ENCODE measurements around the gene SPI1. TPM values are rescaled to one million over a fixed set of nuclear protein-coding genes. Genes with fewer than 3 reads are reported as not detected.

SPI1 gene
- total and polyA plus RNA-seq, 4 donors: 7.9 to 12.9 (median 9.7) TPM

DNA sequence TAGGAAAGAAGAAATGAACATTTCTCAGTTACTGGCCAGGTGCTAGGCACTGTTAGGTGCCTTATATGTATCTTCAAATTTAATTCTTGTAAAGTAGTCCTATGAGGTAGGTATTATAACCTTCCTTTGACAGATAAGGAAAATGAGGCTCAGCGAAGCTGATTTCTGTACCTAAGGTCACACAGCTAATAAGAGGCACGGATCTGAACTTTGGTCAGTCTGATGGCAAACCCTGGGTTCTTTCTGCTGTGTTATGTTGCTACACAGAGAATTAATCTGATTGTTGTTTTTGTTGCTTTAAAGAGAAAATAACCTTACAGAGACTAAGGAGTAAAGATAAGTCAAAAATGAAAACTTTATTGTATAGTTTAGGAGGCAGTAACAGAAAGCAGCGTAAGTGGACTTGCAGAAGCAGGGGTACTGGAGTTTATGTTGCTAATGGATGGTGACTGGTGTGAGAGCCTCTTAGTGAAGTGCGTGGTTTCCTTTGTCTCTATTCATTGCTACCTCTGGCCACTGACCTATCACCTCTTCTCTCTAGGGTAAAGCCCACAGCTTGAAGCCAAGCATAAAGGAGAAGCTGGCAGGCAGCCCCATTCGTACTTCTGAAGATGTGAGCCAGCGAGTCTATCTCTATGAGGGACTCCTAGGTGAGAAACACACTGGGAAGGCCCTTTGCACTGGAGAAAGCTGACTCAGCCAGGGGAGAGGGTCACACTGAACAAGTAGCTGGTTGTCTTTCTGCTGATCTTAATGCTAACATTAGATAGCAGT is 70.1 kb downstream of the SPI1 start:
- Histone ChIP-seq H3K36me3 (ENCODE audit: control insufficient read depth, insufficient read depth, low read length) (peaks cover 77% of the 10 kb centered on the region), H3K9me3 (ENCODE audit: control insufficient read depth, insufficient read depth, low read length) (no peaks in the 10 kb centered on the region), H3K27me3 (ENCODE audit: control insufficient read depth, insufficient read depth, low read length) (no peaks in the 10 kb centered on the region), H3K4me1 (ENCODE audit: control insufficient read depth, insufficient read depth, low read length) (peaks cover 18% of the 10 kb centered on the region), H3K27ac (ENCODE audit: low read depth, low read length) (no peak overlapping the region), H3K4me3 (ENCODE audit: low read depth, low read length) (no peak overlapping the region)
- 73% methylated on average over 4 of the region's 6 CpGs for WGBS (ENCODE audit: insufficient coverage)
- no peak for DNase-seq (ENCODE audit: low read depth in 4 of 6, low spot score in 6 of 6)

DNA sequence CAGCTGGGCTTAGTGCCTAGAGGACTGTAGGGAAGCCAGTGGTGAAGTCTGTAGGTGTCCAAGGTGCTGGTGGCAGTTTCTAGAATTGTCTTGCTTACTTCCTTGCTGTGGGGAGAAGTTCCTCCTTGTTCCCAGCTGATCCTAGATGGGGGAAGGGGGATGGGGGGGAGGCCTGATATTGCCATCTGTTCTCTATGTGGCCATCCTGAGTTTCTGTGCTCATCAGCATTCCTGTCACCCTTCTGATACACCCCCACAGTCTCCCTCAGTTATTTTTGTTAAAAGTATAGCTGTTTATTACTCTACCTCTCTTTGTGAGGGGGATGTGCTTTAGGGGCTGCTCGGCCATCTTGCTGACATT is 71.9 kb downstream of the SPI1 start:
- H3K36me3 ChIP-seq (ENCODE audit: control insufficient read depth, insufficient read depth, low read length): peaks cover 71% of the 10 kb centered on the region
- WGBS (ENCODE audit: insufficient coverage): no CpG with 5 or more reads among the region's 1 CpG
- DNase-seq (ENCODE audit: low read depth in 4 of 6, low spot score in 6 of 6): no peak

DNA sequence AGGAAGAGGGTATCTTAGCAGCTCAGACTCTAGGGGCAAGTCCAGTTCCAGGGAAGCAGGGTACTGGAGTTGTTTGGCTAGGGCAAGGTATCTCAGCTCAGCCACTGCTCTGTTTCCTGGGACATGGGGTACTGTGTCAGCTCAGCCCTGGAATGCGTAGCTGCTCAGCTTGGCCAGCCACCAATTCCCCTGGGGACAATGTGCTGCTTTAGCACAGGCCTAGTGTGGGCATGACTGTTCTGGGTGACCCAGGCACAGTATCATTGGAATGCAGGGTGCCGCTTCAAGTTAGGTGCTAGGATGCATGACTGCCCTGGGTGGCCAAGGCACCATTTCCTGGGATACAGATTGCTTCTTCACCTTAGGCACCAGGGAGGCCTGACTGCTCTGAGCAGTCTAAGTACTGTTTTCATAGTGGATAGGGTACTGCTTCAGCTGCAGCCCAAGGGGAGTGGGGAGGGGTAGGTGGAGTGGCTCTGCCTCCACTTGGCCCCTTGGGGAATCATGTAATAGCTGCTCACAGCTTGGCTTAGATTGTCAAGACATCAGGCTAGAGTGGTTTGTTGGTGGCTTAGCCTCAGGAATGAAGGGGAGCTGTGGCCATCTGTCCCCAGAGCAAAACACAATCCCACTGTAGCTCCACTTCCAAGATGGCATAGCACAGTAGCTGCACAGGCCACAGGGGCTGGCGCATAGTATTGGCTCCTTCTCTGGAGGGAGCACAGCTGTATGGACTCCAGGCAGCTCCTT is 72.4 kb downstream of the SPI1 start:
- Histone ChIP-seq H3K27ac (ENCODE audit: low read depth, low read length) (peak overlapping the region; percentile 10), H3K4me1 (ENCODE audit: control insufficient read depth, insufficient read depth, low read length) (peaks cover 18% of the 10 kb centered on the region), H3K4me3 (ENCODE audit: low read depth, low read length) (no peak overlapping the region), H3K27me3 (ENCODE audit: control insufficient read depth, insufficient read depth, low read length) (no peaks in the 10 kb centered on the region), H3K36me3 (ENCODE audit: control insufficient read depth, insufficient read depth, low read length) (peaks cover 71% of the 10 kb centered on the region), H3K9me3 (ENCODE audit: control insufficient read depth, insufficient read depth, low read length) (peaks cover 2% of the 10 kb centered on the region)
- DNase-seq (ENCODE audit: low read depth in 4 of 6, low spot score in 6 of 6): peak in 4 of 6 donors; percentile 7 to 64 (median 37)
- WGBS (ENCODE audit: insufficient coverage): 49% methylated on average over 2 of the region's 3 CpGs

More for the DNA sequence above, 71.9 kb downstream of the SPI1 start:
- Histone ChIP-seq H3K4me1 (ENCODE audit: control insufficient read depth, insufficient read depth, low read length) (peaks cover 18% of the 10 kb centered on the region), H3K27me3 (ENCODE audit: control insufficient read depth, insufficient read depth, low read length) (no peaks in the 10 kb centered on the region), H3K27ac (ENCODE audit: low read depth, low read length) (peak overlapping the region; percentile 10), H3K9me3 (ENCODE audit: control insufficient read depth, insufficient read depth, low read length) (peaks cover 2% of the 10 kb centered on the region), H3K4me3 (ENCODE audit: low read depth, low read length) (no peak overlapping the region)

Small RNA genes within 50 kb of the gene (small RNA-seq; reads per million reads assigned to genes)
- gene MIR4487 (ENCODE audit: low replicate concordance): not detected

Other genes starting within 250 kb of the SPI1 start
- 10 to 100 TPM; 87.6 to 96.1 TPM for gene ARFGAP2, start 201.7 kb downstream of the SPI1 start, total RNA-seq
- 10 to 100 TPM; 82.7 to 96.5 TPM for gene ARFGAP2, start 201.7 kb downstream of the SPI1 start, polyA plus RNA-seq (ENCODE audit: insufficient read length in 2 of 2)
- 10 to 100 TPM in 1 of 2 donors, 1 to 10 TPM in 1; 7.9 to 25.3 TPM for gene PACSIN3, start 192.1 kb downstream of the SPI1 start, total RNA-seq
- gene PACSIN3, start 192.1 kb downstream of the SPI1 start, polyA plus RNA-seq (ENCODE audit: insufficient read length in 2 of 2): 10 to 100 TPM; 18.7 to 25.5 TPM
- gene DDB2, start 163.6 kb downstream of the SPI1 start, total RNA-seq: 10 to 100 TPM in 1 of 2 donors, 1 to 10 TPM in 1; 5.4 to 11.4 TPM
- gene DDB2, start 163.6 kb downstream of the SPI1 start, polyA plus RNA-seq (ENCODE audit: insufficient read length in 2 of 2): 10 to 100 TPM; 17.6 to 21.3 TPM
- gene ACP2, start 129.7 kb downstream of the SPI1 start, total RNA-seq: 10 to 100 TPM; 38.2 to 38.8 TPM
- 10 to 100 TPM; 58.8 to 65.5 TPM for gene ACP2, start 129.7 kb downstream of the SPI1 start, polyA plus RNA-seq (ENCODE audit: insufficient read length in 2 of 2)
- gene NR1H3, start 120.6 kb downstream of the SPI1 start, total RNA-seq: 10 to 100 TPM; 14.5 to 33.5 TPM
- gene NR1H3, start 120.6 kb downstream of the SPI1 start, polyA plus RNA-seq (ENCODE audit: insufficient read length in 2 of 2): 10 to 100 TPM; 17.5 to 24.8 TPM
- gene MADD, start 108.4 kb downstream of the SPI1 start, total RNA-seq: 10 to 100 TPM; 46.4 to 72.6 TPM
- 100 to 1,000 TPM; 109 to 130 TPM for gene MADD, start 108.4 kb downstream of the SPI1 start, polyA plus RNA-seq (ENCODE audit: insufficient read length in 2 of 2)
- gene MYBPC3, start 25.8 kb downstream of the SPI1 start, total RNA-seq: under 1 TPM in 1 of 2 donors, not detected in 1; 0.06 TPM
- under 1 TPM; 0.15 to 0.16 TPM for gene MYBPC3, start 25.8 kb downstream of the SPI1 start, polyA plus RNA-seq (ENCODE audit: insufficient read length in 2 of 2)
- 10 to 100 TPM; 18.7 to 44.8 TPM for gene SLC39A13, start 30.0 kb upstream of the SPI1 start, total RNA-seq
- 10 to 100 TPM; 39.2 to 51.4 TPM for gene SLC39A13, start 30.0 kb upstream of the SPI1 start, polyA plus RNA-seq (ENCODE audit: insufficient read length in 2 of 2)
- gene PSMC3, start 47.9 kb upstream of the SPI1 start, total RNA-seq: 100 to 1,000 TPM in 1 of 2 donors, 10 to 100 TPM in 1; 79.2 to 117 TPM
- 100 to 1,000 TPM; 154 to 157 TPM for gene PSMC3, start 47.9 kb upstream of the SPI1 start, polyA plus RNA-seq (ENCODE audit: insufficient read length in 2 of 2)
- under 1 TPM in 1 of 2 donors, not detected in 1; 0.11 TPM for gene RAPSN, start 70.6 kb upstream of the SPI1 start, total RNA-seq
- under 1 TPM in 1 of 2 donors, not detected in 1; 0.18 TPM for gene RAPSN, start 70.6 kb upstream of the SPI1 start, polyA plus RNA-seq (ENCODE audit: insufficient read length in 2 of 2)
- gene CELF1, start 174.6 kb upstream of the SPI1 start, total RNA-seq: 100 to 1,000 TPM in 1 of 2 donors, 10 to 100 TPM in 1; 83.0 to 125 TPM
- gene CELF1, start 174.6 kb upstream of the SPI1 start, polyA plus RNA-seq (ENCODE audit: insufficient read length in 2 of 2): 100 to 1,000 TPM; 118 to 168 TPM
- 10 to 100 TPM; 41.8 to 78.8 TPM for gene PTPMT1, start 187.1 kb upstream of the SPI1 start, total RNA-seq
- 10 to 100 TPM; 77.8 to 83.7 TPM for gene PTPMT1, start 187.1 kb upstream of the SPI1 start, polyA plus RNA-seq (ENCODE audit: insufficient read length in 2 of 2)
- gene KBTBD4, start 200.4 kb upstream of the SPI1 start, total RNA-seq: 10 to 100 TPM; 22.3 to 31.5 TPM
- 10 to 100 TPM; 25.0 to 28.3 TPM for gene KBTBD4, start 200.4 kb upstream of the SPI1 start, polyA plus RNA-seq (ENCODE audit: insufficient read length in 2 of 2)
- gene NDUFS3, start 200.5 kb upstream of the SPI1 start, total RNA-seq: 100 to 1,000 TPM in 1 of 2 donors, 10 to 100 TPM in 1; 65.0 to 130 TPM
- gene NDUFS3, start 200.5 kb upstream of the SPI1 start, polyA plus RNA-seq (ENCODE audit: insufficient read length in 2 of 2): 100 to 1,000 TPM; 167 to 172 TPM
- gene FAM180B, start 208.1 kb upstream of the SPI1 start, total RNA-seq: 1 to 10 TPM; 1.8 to 2.9 TPM
- 1 to 10 TPM; 1.5 to 1.7 TPM for gene FAM180B, start 208.1 kb upstream of the SPI1 start, polyA plus RNA-seq (ENCODE audit: insufficient read length in 2 of 2)
- 10 to 100 TPM; 15.8 to 24.9 TPM for gene C1QTNF4, start 215.9 kb upstream of the SPI1 start, total RNA-seq
- gene C1QTNF4, start 215.9 kb upstream of the SPI1 start, polyA plus RNA-seq (ENCODE audit: insufficient read length in 2 of 2): 100 to 1,000 TPM; 102 to 113 TPM

All from spinal cord (tissue), 10 donors.